OCI-LY7 (cell line): Measurements from ENCODE around the gene COBL. TPM values are rescaled to one million over a fixed set of nuclear protein-coding genes. Genes with fewer than 3 reads are reported as not detected.

Experiments
- BruUV-seq: library from RNA; stranded (reverse); fragments of 400-500 nt; replicated peaks from 2 replicates; lab custom pipeline; 2021; lab: Mats Ljungman, UMichigan
- CTCF ChIA-PET: fragments of 300-600 bp; sonication (Branson Sonifier 250); formaldehyde crosslinking; loops from one replicate; lab custom pipeline; 2022; ENCODE audit warnings: antibody characterized with exemption; ENCODE audit not compliant: unreplicated experiment; lab: Charles Lee
- POLR2A ChIA-PET: fragments of 300-600 bp; sonication (Branson Sonifier 250); formaldehyde crosslinking; loops from one replicate; lab custom pipeline; 2022; ENCODE audit warnings: antibody characterized with exemption; lab: Charles Lee
- DNase-seq: peaks from one replicate; pipeline ENCODE4 v3.0.0-alpha.2; 2015; ENCODE audit warnings: low spot score
- H2AFZ ChIP-seq: fragments of 200-600 bp; sonication (generic), shearing (Covaris generic); 2 replicates; pipeline ENCODE4 v1.6.1; 2014; ENCODE audit warnings: mild to moderate bottlenecking, antibody characterized with exemption, low read length, moderate library complexity
- H3K27ac ChIP-seq: fragments of 200-600 bp; sonication (generic); 2 replicates; pipeline ENCODE4 v1.5.1; 2014; ENCODE audit warnings: mixed run types, low read depth, mild to moderate bottlenecking, moderate library complexity, low read length, inconsistent platforms; ENCODE audit not compliant: poor library complexity, severe bottlenecking
- H3K36me3 ChIP-seq: fragments of 200-600 bp; sonication (generic); 2 replicates; pipeline ENCODE4 v1.6.1; 2014; ENCODE audit warnings: mild to moderate bottlenecking, antibody characterized with exemption, low read length, moderate library complexity, mixed read lengths; ENCODE audit not compliant: insufficient read depth
- H3K4me1 ChIP-seq: fragments of 200-600 bp; sonication (generic); 2 replicates; pipeline ENCODE4 v1.5.1; 2014; ENCODE audit warnings: mild to moderate bottlenecking, low read length; ENCODE audit not compliant: insufficient read depth, poor library complexity, severe bottlenecking
- H3K4me2 ChIP-seq: fragments of 200-600 bp; sonication (generic); 2 replicates; pipeline ENCODE4 v1.6.1; 2014; ENCODE audit warnings: mild to moderate bottlenecking, low read length
- H3K4me3 ChIP-seq: fragments of 200-600 bp; sonication (generic); 2 replicates; pipeline ENCODE4 v1.5.1; 2014; ENCODE audit warnings: mild to moderate bottlenecking, low read depth, low read length; ENCODE audit not compliant: poor library complexity, severe bottlenecking
- H3K79me2 ChIP-seq: fragments of 200-600 bp; sonication (generic); 2 replicates; pipeline ENCODE4 v1.6.1; 2016; ENCODE audit warnings: low read depth, mild to moderate bottlenecking, low read length, moderate library complexity, mixed read lengths; ENCODE audit not compliant: insufficient read depth
- H3K9me2 ChIP-seq: fragments of 200-600 bp; sonication (generic); 2 replicates; pipeline ENCODE4 v1.6.1; 2016; ENCODE audit warnings: mild to moderate bottlenecking, low read length, mixed read lengths; ENCODE audit not compliant: insufficient read depth
- H3K9me3 ChIP-seq: fragments of 200-600 bp; sonication (generic); 2 replicates; pipeline ENCODE4 v1.6.1; 2014; ENCODE audit warnings: mild to moderate bottlenecking, mixed run types, low read length, mixed read lengths
- H4K20me1 ChIP-seq: fragments of 200-600 bp; sonication (generic); 2 replicates; pipeline ENCODE4 v1.6.1; 2014; ENCODE audit warnings: mild to moderate bottlenecking, antibody characterized with exemption, low read length, moderate library complexity, mixed read lengths; ENCODE audit not compliant: insufficient read depth
- CTCF ChIP-seq: fragments of 200-600 bp; sonication (generic); conservative IDR thresholded peaks from 2 replicates; pipeline ENCODE4 v1.5.1; 2014; ENCODE audit warnings: mild to moderate bottlenecking, antibody characterized with exemption, low read length, moderate library complexity, mixed read lengths
- EZH2phosphoT487 ChIP-seq: fragments of 200-600 bp; sonication (generic); IDR thresholded peaks from 2 replicates; pipeline ENCODE4 v1.6.1; 2018; ENCODE audit warnings: low read depth, borderline replicate concordance, mild to moderate bottlenecking, mixed run types, antibody characterized with exemption, low read length, moderate library complexity, mixed read lengths
- intact Hi-C: fragments of 100-400 bp; cut with micrococcal nuclease; formaldehyde crosslinking; loops from one replicate; pipeline ENCODE4 v1.10.0; 2022; ENCODE audit not compliant: unreplicated experiment
- total RNA-seq, 2 experiments: library from RNA; depleted of rRNA in 1 of 2; stranded (reverse); fragments of >200 nt in 1 of 2; shearing (Covaris generic) in 1 of 2; gene quantifications; 2 replicates each; pipeline ENCODE4 v1.2.3, GENCODE V29; 2014 to 2022

Gene COBL
- total RNA-seq, 2 experiments from 2014 or later = not detected

DNA sequence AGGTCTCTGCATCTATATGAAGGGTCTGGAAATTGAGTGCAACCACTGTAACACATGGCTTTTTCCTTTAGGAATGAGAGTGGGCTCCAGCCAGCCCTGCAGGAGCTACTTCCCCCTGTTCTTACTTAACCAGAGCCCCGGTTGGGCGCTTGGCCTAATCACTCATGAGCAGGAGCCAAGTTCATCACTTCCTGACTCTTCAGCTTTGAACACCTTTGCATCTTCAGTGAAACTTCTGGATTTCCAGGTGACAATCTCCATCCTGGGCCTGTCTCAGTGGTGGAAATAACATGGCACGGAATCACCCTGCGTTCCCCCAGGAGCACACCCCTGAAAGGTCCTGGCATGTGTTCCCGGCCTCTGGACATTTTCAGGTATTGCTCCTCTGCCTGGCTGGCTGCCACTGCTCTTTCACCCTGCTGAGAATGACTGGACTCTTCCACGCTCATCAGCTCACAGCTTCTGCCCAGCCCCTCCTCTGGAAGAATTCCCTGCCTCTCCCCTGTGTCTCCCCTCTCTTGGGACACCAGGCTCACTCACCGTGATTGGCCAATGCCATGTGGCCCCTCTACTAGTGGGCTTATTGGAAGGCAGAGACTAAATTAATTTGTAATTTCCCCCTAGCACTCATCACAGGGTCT, 304.8 kb downstream of the COBL start:
- H2AFZ ChIP-seq = no peak overlapping the region
- no TSS peak for BruUV-seq
- H3K36me3 ChIP-seq = no peaks in the 10 kb centered on the region
- POLR2A ChIA-PET = interaction anchor here (0.7 kb wide), 1 partner anchor 102 kb away, joined by 3 read pairs; no protein-coding TSS in a partner anchor
- no peak overlapping the region for H3K4me3 ChIP-seq
- H3K9me3 ChIP-seq = no peaks in the 10 kb centered on the region
- H3K27ac ChIP-seq = no peak overlapping the region
- DNase-seq = no peak
- intact Hi-C loops = no loop called here
- H3K79me2 ChIP-seq = no peaks in the 10 kb centered on the region
- TF ChIP-seq CTCF = no peak
- TF ChIP-seq EZH2phosphoT487 = no peak
- H3K4me1 ChIP-seq = no peaks in the 10 kb centered on the region
- CTCF ChIA-PET = no interaction called here
- no peaks in the 10 kb centered on the region for H3K9me2 ChIP-seq
- H3K4me2 ChIP-seq = no peak overlapping the region
- no peaks in the 10 kb centered on the region for H4K20me1 ChIP-seq

DNA sequence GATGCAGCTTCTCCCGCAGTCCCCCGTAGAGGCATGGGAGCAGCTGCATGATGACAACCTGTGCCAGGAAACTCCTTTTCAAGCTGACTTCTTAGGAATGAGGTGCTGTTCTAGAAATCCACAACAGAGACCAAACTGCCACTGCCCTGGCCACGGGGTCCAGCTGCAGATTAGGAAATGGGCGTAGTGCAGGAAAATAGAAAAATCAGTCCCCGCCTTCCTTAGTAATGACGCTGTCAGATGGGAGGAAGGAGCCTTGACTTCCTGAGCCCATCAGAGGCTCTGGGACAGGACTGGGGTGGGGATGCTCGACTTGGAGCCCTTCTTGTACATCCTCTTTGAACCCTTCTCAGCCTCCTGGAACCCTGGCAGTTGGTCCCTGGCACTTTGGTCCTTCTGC, 306.1 kb downstream of the COBL start:
- no peaks in the 10 kb centered on the region for H4K20me1 ChIP-seq
- H3K36me3 ChIP-seq = no peaks in the 10 kb centered on the region
- H3K4me2 ChIP-seq = no peak overlapping the region
- intact Hi-C loops = no loop called here
- H3K9me2 ChIP-seq = no peaks in the 10 kb centered on the region
- ChIA-PET POLR2A (no interaction called here), CTCF (no interaction called here)
- H3K79me2 ChIP-seq = no peaks in the 10 kb centered on the region
- no peak overlapping the region for H2AFZ ChIP-seq
- DNase-seq = no peak
- no peaks in the 10 kb centered on the region for H3K4me1 ChIP-seq
- no TSS peak for BruUV-seq
- no peak overlapping the region for H3K27ac ChIP-seq
- no peaks in the 10 kb centered on the region for H3K9me3 ChIP-seq
- no peak for TF ChIP-seq CTCF
- no peak for TF ChIP-seq EZH2phosphoT487
- no peak overlapping the region for H3K4me3 ChIP-seq

DNA sequence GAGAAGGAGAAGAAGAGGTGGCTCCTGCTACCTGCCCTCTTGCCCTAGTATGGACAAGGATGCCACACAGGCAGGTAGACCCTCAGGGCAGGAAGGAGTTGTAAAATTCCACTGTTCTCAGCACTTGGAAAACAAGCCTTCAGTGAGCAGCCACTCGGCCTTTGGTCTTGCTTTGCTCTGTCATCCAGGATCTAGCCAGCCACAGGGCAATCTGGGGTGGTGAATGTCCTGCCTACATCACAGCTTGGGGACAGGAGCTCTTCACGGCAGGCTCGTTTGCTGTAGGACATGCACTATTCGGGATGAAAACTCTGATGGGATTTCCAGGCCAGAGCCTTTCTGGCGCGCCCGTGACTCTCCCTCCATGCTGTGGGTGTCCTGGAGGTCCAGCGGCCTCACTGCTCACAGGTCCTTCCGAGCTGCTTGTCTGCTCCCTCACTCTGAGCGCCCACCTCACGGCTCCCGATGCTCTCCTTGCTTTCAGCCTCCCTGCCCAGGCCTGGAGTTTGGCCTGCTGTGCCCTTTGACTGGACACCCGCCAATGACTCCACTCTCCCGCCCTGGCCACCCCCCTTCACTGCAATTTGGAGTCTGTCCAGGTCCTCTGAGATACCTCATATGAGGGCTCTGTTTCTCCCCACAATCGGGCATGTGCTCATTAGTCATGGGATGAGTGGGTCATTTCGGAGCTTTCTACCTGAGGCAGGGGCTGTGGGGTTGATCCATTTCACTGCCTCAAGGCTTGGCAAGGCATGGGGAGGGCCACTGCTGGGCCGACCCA, 306.7 kb downstream of the COBL start:
- ChIA-PET CTCF (no interaction called here), POLR2A (no interaction called here)
- Histone ChIP-seq H4K20me1 (no peaks in the 10 kb centered on the region), H3K36me3 (no peaks in the 10 kb centered on the region), H2AFZ (no peak overlapping the region), H3K4me3 (no peak overlapping the region), H3K4me1 (no peaks in the 10 kb centered on the region), H3K9me3 (no peaks in the 10 kb centered on the region), H3K27ac (no peak overlapping the region), H3K9me2 (no peaks in the 10 kb centered on the region), H3K79me2 (no peaks in the 10 kb centered on the region), H3K4me2 (no peak overlapping the region)
- BruUV-seq = no TSS peak
- intact Hi-C loops = no loop called here
- TF ChIP-seq EZH2phosphoT487 (no peak), CTCF (no peak)
- DNase-seq = no peak
